Gastrocnemius medialis (tissue), 4 donors: ENCODE results near the gene ZNF536. TPM values are rescaled to one million over a fixed set of nuclear protein-coding genes. Genes with fewer than 3 reads are reported as not detected.

Experiments
- ATAC-seq, 2 donors: fragments of 150-250 bp; one replicate each; pipeline ENCODE4 v1.9.1; 2016
- DNase-seq, 2 donors: peaks; one replicate each; pipeline ENCODE4 v3.0.0-alpha.2; 2019
- H3K27ac ChIP-seq, 4 donors: fragments of 200-600 bp; sonication (generic); 1 replicate in 1 of 4; 2 replicates in 3 of 4; pipeline ENCODE4 v1.5.1; 2016 to 2018; ENCODE audit warnings: mild to moderate bottlenecking in 2 of 4, moderate library complexity in 1 of 4
- H3K27me3 ChIP-seq, 3 donors: fragments of 200-600 bp; sonication (generic) in 2 of 3; 1 replicate in 1 of 3; 2 replicates in 2 of 3; pipeline versions ENCODE4 v1.5.1 to v1.6.0; 2016 to 2019; ENCODE audit warnings: mild to moderate bottlenecking in 1 of 3, moderate library complexity in 1 of 3
- H3K36me3 ChIP-seq, 2 donors: fragments of 200-600 bp; sonication (generic) in 1 of 2; one replicate each; pipeline ENCODE4 v1.5.1; 2017 to 2018
- H3K4me1 ChIP-seq, 2 donors: fragments of 200-600 bp; sonication (generic) in 1 of 2; one replicate each; pipeline ENCODE4 v1.5.1; 2016 to 2017; ENCODE audit warnings: mild to moderate bottlenecking in 2 of 2
- H3K4me3 ChIP-seq, 4 donors: fragments of 200-600 bp; sonication (generic) in 3 of 4; 1 replicate in 1 of 4; 2 replicates in 3 of 4; pipeline ENCODE4 v1.5.1; 2016 to 2019; ENCODE audit warnings: mild to moderate bottlenecking in 2 of 4
- H3K9me3 ChIP-seq, 3 donors: fragments of 200-600 bp; sonication (generic) in 2 of 3; 1 replicate in 1 of 3; 2 replicates in 2 of 3; pipeline ENCODE4 v1.5.1; 2016 to 2019
- CTCF ChIP-seq, 5 experiments: fragments of 450-650 bp in 3 of 5; fragments of 200-600 bp in 2 of 5; sonication (generic) in 2 of 5; IDR thresholded peaks in 4 of 5; conservative IDR thresholded peaks in 1 of 5; 1 replicate in 4 of 5; 2 replicates in 1 of 5; pipeline ENCODE4 v1.5.1; 2016 to 2019; ENCODE audit warnings: antibody characterized with exemption in 5 of 5, mild to moderate bottlenecking in 3 of 5, moderate library complexity in 3 of 5
- POLR2A ChIP-seq, 2 donors: fragments of 450-650 bp; IDR thresholded peaks; one replicate each; pipeline ENCODE4 v1.6.1; 2017; ENCODE audit warnings: antibody characterized with exemption in 2 of 2, mild to moderate bottlenecking in 2 of 2, moderate library complexity in 2 of 2
- in situ Hi-C, 4 donors: fragments of 200-750 bp; cut with MboI; loops; one replicate each; pipeline versions ENCODE4 v1.15.0 to v1.8.0; 2017; ENCODE audit warnings: low sequenced_read_pairs in 4 of 4
- intact Hi-C: fragments of 100-400 bp; cut with DNase I; formaldehyde crosslinking; loops from one replicate; pipeline ENCODE4 v1.15.1; 2023; ENCODE audit warnings: low total_unique reads
- total RNA-seq, 4 donors: library from RNA; depleted of rRNA; stranded (reverse); fragments of >200 nt; gene quantifications; one replicate each; pipeline versions ENCODE4 v1.1.0 to v1.2.3, GENCODE V29; 2016

Gene ZNF536
- total RNA-seq, 4 donors from 2014 or later = 0.12 to 0.44 (median 0.20) TPM; not detected in 1

- intact Hi-C loops (no loop called here), in situ Hi-C loops (no loop called here)
- H3K4me3 ChIP-seq = no peak overlapping the region
- DNase-seq (no peak), ATAC-seq (no peak)
- H3K27me3 ChIP-seq = peaks cover 0 to 2% (median 0%) of the 10 kb centered on the region in 3 donors
- no peaks in the 10 kb centered on the region for H3K4me1 ChIP-seq
- H3K9me3 ChIP-seq = no peaks in the 10 kb centered on the region
- H3K27ac ChIP-seq = no peak overlapping the region
- TF ChIP-seq CTCF (IDR thresholded peaks at IDR 0.05 in 4 of 5, conservative IDR thresholded peaks at IDR 0.05 in 1 of 5) = no peak
- no peak for TF ChIP-seq POLR2A (IDR thresholded peaks at IDR 0.05)
- H3K36me3 ChIP-seq = no peaks in the 10 kb centered on the region
Observed at GRCh38 chr19:30598688-30599087, 226.5 kb downstream of the ZNF536 start.

- intact Hi-C loops = no loop called here
- TF ChIP-seq POLR2A (IDR thresholded peaks at IDR 0.05) (no peak), CTCF (IDR thresholded peaks at IDR 0.05 in 4 of 5, conservative IDR thresholded peaks at IDR 0.05 in 1 of 5) (no peak)
- in situ Hi-C loops = no loop called here
- no peak overlapping the region for H3K27ac ChIP-seq
- H3K9me3 ChIP-seq = no peaks in the 10 kb centered on the region
- H3K4me1 ChIP-seq = no peaks in the 10 kb centered on the region
- ATAC-seq (no peak), DNase-seq (no peak)
- no peaks in the 10 kb centered on the region for H3K36me3 ChIP-seq
- H3K4me3 ChIP-seq = no peak overlapping the region
- H3K27me3 ChIP-seq = no peaks in the 10 kb centered on the region
Observed at GRCh38 chr19:30602661-30603350, 230.6 kb downstream of the ZNF536 start.

GRCh38 chr19:30604657-30605056 is 232.5 kb downstream of the ZNF536 start:
- H3K36me3 ChIP-seq = no peaks in the 10 kb centered on the region
- H3K9me3 ChIP-seq = no peaks in the 10 kb centered on the region
- no peak overlapping the region for H3K27ac ChIP-seq
- H3K4me1 ChIP-seq = no peaks in the 10 kb centered on the region
- no peak overlapping the region for H3K4me3 ChIP-seq
- no peaks in the 10 kb centered on the region for H3K27me3 ChIP-seq
- TF ChIP-seq POLR2A (IDR thresholded peaks at IDR 0.05) (no peak), CTCF (IDR thresholded peaks at IDR 0.05 in 4 of 5, conservative IDR thresholded peaks at IDR 0.05 in 1 of 5) (no peak)
- DNase-seq (no peak), ATAC-seq (no peak)
- intact Hi-C loops (no loop called here), in situ Hi-C loops (no loop called here)

GRCh38 chr19:30605333-30605732 is 233.1 kb downstream of the ZNF536 start:
- Histone ChIP-seq H3K9me3 (no peaks in the 10 kb centered on the region), H3K4me1 (no peaks in the 10 kb centered on the region), H3K27ac (no peak overlapping the region), H3K4me3 (no peak overlapping the region), H3K36me3 (no peaks in the 10 kb centered on the region), H3K27me3 (no peaks in the 10 kb centered on the region)
- DNase-seq = no peak
- TF ChIP-seq POLR2A (IDR thresholded peaks at IDR 0.05) (no peak), CTCF (IDR thresholded peaks at IDR 0.05 in 4 of 5, conservative IDR thresholded peaks at IDR 0.05 in 1 of 5) (no peak)
- intact Hi-C loops = no loop called here
- ATAC-seq = no peak
- in situ Hi-C loops = no loop called here
